ENCODE results near the gene USP40. TPM values are rescaled to one million over a fixed set of nuclear protein-coding genes. Genes with fewer than 3 reads are reported as not detected.

The USP40 gene
- total and polyA plus RNA-seq, 4 donors, result 16.7 to 80.4 (median 35.7) TPM

DNA sequence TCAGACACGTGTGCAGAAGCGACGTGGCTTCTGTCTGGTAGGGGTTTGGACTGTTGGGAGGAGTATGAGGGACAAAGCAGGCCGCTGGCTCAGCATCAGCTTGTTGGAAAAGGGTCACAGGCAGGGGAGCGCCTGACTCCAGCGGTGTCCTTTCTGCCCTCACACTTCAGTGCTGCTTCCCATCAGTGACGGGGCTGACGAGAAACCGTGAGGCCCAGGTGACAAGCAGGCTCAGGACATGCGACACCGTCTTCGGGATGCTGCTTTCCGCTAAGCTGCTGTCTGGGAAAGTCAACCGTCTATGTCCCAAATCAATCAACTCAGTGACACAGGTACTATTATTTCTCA is 90.5 kb downstream of the USP40 start:
- ATAC-seq (ENCODE audit: insufficient read depth, low FRiP score) (no peak), DNase-seq (no peak)
- no peak overlapping the region for H3K9ac ChIP-seq (ENCODE audit: insufficient read depth in 1 of 2, low read length in 2 of 2)
- H3K9me3 ChIP-seq (ENCODE audit: control insufficient read depth in 4 of 4, insufficient read depth in 3 of 4, low read length in 3 of 4), result no peaks in the 10 kb centered on the region
- peaks cover 0 to 11% (median 0%) of the 10 kb centered on the region in 5 donors for H3K4me1 ChIP-seq (ENCODE audit: control insufficient read depth in 5 of 5, insufficient read depth in 5 of 5, low read length in 5 of 5)
- TF ChIP-seq, protein P1, sequence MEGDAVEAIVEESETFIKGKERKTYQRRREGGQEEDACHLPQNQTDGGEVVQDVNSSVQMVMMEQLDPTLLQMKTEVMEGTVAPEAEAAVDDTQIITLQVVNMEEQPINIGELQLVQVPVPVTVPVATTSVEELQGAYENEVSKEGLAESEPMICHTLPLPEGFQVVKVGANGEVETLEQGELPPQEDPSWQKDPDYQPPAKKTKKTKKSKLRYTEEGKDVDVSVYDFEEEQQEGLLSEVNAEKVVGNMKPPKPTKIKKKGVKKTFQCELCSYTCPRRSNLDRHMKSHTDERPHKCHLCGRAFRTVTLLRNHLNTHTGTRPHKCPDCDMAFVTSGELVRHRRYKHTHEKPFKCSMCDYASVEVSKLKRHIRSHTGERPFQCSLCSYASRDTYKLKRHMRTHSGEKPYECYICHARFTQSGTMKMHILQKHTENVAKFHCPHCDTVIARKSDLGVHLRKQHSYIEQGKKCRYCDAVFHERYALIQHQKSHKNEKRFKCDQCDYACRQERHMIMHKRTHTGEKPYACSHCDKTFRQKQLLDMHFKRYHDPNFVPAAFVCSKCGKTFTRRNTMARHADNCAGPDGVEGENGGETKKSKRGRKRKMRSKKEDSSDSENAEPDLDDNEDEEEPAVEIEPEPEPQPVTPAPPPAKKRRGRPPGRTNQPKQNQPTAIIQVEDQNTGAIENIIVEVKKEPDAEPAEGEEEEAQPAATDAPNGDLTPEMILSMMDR (IDR thresholded peaks at IDR 0.05; ENCODE audit: control extremely low read depth, extremely low read depth), result no peak
- WGBS, 2 donors, result 92 to 94% methylated on average over 14 of the region's 14 CpGs
- no peak overlapping the region for H3K4me3 ChIP-seq
- H3K27ac ChIP-seq (ENCODE audit: low read depth in 1 of 2, low read length in 1 of 2), result no peak overlapping the region
- H3K27me3 ChIP-seq (ENCODE audit: control insufficient read depth in 3 of 3, insufficient read depth in 3 of 3, low read length in 2 of 3), result no peaks in the 10 kb centered on the region
- peaks cover 3 to 39% (median 15%) of the 10 kb centered on the region in 4 donors for H3K36me3 ChIP-seq (ENCODE audit: control insufficient read depth in 4 of 4, insufficient read depth in 4 of 4, low read length in 4 of 4)

DNA sequence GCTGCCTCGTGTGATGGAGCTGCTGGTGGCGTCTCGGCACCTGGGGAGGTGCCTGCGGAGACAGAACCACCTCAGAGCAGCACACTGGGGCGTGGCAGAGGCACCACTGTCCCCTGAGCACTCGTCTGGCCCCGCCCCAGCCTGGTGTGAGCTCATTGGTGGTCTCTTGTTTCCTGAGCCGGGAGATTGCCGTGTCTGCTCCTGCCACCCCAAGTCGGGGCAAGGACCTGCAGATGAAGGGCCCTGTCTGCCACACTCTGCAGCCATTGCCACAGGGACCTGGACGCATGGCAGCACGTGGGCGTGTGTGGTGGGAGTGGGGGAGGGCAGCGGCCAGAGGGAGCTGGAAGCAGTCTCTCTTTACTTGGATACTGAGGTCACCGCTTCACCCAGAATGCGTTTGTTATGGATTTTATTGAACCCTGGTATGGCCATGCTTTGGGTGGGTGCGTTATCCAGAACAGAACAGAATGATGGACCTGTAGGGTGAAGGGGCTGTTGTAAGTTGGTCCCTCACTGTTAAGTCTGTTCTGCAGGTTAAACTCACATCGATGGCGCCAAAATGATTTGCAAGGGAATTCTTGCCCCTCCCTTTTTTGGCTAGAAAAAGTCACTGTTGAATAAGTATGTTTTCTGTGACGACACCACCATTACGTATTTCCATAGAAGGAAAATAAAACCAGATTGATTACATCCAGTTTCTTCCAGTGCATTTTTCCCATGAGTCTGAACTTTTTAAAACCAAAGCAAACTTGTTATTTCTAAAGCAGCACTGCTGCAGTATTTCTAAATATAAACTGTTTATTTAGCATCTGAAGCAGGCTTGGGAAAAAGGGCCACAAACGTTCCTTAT is 92.0 kb downstream of the USP40 start:
- H3K36me3 ChIP-seq (ENCODE audit: control insufficient read depth in 4 of 4, insufficient read depth in 4 of 4, low read length in 4 of 4), result peaks cover 3 to 42% (median 13%) of the 10 kb centered on the region in 4 donors
- H3K9me3 ChIP-seq (ENCODE audit: control insufficient read depth in 4 of 4, insufficient read depth in 3 of 4, low read length in 3 of 4), result no peaks in the 10 kb centered on the region
- H3K4me3 ChIP-seq, result no peak overlapping the region
- TF ChIP-seq, protein P1 (IDR thresholded peaks at IDR 0.05; ENCODE audit: control extremely low read depth, extremely low read depth), result no peak
- DNase-seq, result peak in 2 of 3 donors; percentile 38 to 64
- peak overlapping the region in 1 of 2 donors; percentile 7 for H3K27ac ChIP-seq (ENCODE audit: low read depth in 1 of 2, low read length in 1 of 2)
- peaks cover 0 to 11% (median 3%) of the 10 kb centered on the region in 5 donors for H3K4me1 ChIP-seq (ENCODE audit: control insufficient read depth in 5 of 5, insufficient read depth in 5 of 5, low read length in 5 of 5)
- no peak overlapping the region for H3K9ac ChIP-seq (ENCODE audit: insufficient read depth in 1 of 2, low read length in 2 of 2)
- WGBS, 2 donors, result 83 to 85% methylated on average over 22 of the region's 22 CpGs
- ATAC-seq (ENCODE audit: insufficient read depth, low FRiP score), result no peak
- no peaks in the 10 kb centered on the region for H3K27me3 ChIP-seq (ENCODE audit: control insufficient read depth in 3 of 3, insufficient read depth in 3 of 3, low read length in 2 of 3)

DNA sequence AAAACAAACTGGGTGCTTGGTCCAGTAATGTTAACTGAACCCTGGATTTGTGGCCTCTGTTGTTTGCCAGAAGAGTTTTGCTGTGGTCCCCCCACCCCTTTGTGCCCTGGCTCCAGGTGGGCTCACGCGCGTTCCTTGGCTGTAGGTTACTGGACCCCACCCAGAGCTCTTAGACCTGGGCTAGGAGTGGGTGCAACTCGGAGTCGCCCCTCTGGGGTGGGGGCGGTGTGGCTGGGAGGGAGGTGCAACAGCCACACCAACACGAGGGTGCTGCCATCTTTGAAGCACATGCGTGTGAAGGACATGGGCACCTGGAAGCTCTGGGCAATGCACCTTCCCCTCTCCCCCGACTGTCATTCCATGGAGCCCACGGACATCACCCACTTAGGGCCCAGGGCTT is 92.7 kb downstream of the USP40 start:
- peaks cover 5 to 48% (median 16%) of the 10 kb centered on the region in 4 donors for H3K36me3 ChIP-seq (ENCODE audit: control insufficient read depth in 4 of 4, insufficient read depth in 4 of 4, low read length in 4 of 4)
- no peak for ATAC-seq (ENCODE audit: insufficient read depth, low FRiP score)
- peak overlapping the region in 1 of 2 donors; percentile 7 for H3K27ac ChIP-seq (ENCODE audit: low read depth in 1 of 2, low read length in 1 of 2)

More for the DNA sequence above, 92.7 kb downstream of the USP40 start:
- no peak overlapping the region for H3K9ac ChIP-seq (ENCODE audit: insufficient read depth in 1 of 2, low read length in 2 of 2)
- peaks cover 0 to 13% (median 3%) of the 10 kb centered on the region in 5 donors for H3K4me1 ChIP-seq (ENCODE audit: control insufficient read depth in 5 of 5, insufficient read depth in 5 of 5, low read length in 5 of 5)
- TF ChIP-seq, protein P1 (IDR thresholded peaks at IDR 0.05; ENCODE audit: control extremely low read depth, extremely low read depth), result no peak
- 93 to 94% methylated on average over 10 of the region's 10 CpGs for WGBS, 2 donors
- H3K9me3 ChIP-seq (ENCODE audit: control insufficient read depth in 4 of 4, insufficient read depth in 3 of 4, low read length in 3 of 4), result no peaks in the 10 kb centered on the region
- no peaks in the 10 kb centered on the region for H3K27me3 ChIP-seq (ENCODE audit: control insufficient read depth in 3 of 3, insufficient read depth in 3 of 3, low read length in 2 of 3)
- no peak for DNase-seq
- H3K4me3 ChIP-seq, result no peak overlapping the region

All from lung (tissue), 12 donors.